GM18907 (cell line): ENCODE measurements around the gene FBXL19.

Source experiments
- ATAC-seq: cut with Tn5 transposase; IDR thresholded peaks from one replicate; pipeline ENCODE4 v1.9.1; 2021; ENCODE audit warnings: mild to moderate bottlenecking, moderate library complexity; ENCODE audit not compliant: unreplicated experiment

The FBXL19 gene

DNA sequence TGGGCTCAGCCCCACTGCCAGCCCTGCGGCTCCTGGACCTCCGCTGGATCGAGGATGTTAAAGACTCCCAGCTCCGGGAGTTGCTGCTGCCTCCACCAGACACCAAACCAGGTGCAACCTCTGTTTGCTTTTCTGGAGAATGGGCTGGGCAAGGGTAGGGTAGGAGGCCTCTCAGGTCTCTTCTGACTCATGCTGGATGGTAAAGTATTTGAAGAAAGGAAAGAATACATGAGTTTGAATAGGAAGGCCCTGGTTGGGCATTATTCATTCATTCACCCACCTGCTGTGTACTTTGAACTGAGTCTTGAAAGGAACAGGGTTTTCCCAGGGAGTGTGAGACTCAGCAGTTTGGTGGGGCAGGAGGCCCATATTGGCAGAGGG lies 19.0 kb downstream of the FBXL19 start:
- ATAC-seq: no peak

DNA sequence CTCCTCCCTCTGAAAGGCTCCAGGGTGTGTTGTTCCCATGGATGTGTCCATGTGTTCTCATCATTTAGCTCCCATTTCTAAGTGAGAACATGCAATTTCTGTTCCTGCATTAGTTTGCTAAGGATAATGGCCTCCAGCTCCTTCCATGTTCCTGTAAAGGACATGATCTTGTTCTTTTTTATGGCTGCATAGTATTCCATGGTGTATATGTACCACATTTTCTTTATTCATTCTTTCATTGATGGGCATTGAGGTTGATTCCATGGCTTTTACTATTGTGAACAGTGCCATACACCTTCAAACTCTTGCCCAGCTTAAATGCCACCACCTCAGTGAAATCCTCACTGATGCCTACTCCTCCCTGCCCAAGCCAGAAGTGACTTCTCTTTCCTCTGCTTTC lies 21.0 kb downstream of the FBXL19 start:
- no peak for ATAC-seq

DNA sequence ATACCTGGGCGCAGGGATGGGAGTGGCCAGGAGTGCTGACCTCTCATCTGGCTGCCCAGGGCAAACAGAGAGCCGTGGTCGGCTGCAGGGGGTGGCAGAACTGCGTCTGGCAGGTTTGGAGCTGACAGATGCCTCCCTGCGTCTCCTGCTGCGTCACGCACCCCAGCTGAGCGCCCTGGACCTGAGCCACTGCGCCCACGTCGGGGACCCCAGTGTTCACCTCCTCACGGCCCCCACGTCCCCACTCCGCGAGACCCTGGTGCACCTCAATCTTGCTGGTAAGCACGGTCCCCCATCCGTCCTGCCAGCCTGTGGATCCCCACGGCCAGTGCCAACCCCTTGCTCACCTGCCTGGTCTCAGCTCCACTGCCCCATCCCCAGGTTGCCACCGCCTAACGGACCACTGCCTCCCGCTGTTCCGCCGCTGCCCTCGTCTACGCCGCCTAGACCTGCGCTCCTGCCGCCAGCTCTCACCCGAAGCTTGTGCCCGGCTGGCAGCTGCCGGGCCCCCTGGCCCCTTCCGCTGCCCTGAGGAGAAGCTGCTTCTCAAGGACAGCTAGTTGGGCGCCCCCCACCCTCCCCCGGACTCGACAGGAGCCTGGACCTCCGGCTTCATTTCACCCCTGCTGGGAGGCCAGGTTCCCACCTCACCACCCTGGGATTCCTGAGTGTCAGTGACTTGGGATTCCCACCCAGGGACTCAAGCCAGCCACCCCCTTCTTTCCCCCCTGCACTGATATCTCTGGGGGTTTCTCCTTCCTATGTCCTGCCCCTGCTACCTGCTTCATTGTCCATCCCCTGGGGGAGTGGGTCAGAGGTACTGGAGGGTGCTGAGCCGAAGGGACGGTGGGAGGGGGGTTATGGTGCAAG lies 23.5 kb downstream of the FBXL19 start:
- no peak for ATAC-seq

DNA sequence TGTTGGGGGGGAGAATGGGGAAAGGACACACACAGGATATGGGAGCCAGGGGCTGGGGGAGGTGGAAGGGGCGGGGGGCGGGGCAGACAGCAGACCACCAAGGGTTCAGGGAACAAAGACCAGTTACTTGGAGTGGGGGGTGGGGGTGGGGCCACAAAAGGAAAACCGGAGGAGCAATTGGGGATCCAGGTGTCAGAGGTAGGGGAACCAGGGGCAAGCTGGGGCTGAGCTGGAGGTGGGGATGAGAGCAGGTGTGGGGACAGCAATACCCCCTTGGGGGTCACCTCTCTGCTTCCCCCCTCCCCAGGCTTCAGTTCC lies 24.1 kb downstream of the FBXL19 start:
- no peak for ATAC-seq

DNA sequence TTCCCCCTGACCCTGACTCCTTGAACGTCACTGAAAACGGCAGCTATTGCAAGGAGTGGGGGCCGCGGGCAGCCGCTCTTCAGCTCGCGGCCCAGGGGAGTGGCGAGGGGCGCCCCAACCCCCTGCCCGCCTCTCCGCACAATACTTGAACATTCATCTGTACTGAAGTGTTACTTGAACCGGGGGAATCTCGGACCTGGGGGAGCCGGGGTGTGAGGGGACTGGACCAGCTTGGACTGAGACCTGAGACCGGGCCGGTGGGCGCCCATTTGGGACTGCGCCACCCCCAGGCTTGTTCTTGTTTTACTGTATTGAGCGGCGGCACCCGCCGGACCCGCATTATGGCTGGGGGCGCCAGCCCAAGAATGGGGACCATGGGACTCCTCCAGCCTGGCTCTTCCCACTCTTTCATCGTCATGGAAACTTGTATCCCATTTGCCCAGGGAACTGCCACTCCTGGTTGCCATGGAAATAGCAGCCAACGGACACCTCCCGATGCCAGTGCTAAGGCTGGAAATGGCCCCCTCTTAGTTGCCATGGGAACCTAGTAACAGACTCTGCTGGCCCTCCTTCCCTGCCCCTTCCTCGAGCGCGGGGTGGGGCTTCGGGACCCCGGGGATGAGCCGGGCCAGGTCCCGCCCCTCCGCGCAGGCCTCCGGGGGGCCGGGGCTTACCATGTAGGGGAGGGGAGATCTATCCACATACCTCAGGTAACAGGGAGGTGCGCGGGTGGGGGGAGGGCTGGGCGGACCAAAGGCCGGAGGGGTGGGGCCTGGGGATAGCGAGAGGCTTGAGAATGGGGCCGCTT lies 24.7 kb downstream of the FBXL19 start:
- ATAC-seq: peak; percentile 15

DNA sequence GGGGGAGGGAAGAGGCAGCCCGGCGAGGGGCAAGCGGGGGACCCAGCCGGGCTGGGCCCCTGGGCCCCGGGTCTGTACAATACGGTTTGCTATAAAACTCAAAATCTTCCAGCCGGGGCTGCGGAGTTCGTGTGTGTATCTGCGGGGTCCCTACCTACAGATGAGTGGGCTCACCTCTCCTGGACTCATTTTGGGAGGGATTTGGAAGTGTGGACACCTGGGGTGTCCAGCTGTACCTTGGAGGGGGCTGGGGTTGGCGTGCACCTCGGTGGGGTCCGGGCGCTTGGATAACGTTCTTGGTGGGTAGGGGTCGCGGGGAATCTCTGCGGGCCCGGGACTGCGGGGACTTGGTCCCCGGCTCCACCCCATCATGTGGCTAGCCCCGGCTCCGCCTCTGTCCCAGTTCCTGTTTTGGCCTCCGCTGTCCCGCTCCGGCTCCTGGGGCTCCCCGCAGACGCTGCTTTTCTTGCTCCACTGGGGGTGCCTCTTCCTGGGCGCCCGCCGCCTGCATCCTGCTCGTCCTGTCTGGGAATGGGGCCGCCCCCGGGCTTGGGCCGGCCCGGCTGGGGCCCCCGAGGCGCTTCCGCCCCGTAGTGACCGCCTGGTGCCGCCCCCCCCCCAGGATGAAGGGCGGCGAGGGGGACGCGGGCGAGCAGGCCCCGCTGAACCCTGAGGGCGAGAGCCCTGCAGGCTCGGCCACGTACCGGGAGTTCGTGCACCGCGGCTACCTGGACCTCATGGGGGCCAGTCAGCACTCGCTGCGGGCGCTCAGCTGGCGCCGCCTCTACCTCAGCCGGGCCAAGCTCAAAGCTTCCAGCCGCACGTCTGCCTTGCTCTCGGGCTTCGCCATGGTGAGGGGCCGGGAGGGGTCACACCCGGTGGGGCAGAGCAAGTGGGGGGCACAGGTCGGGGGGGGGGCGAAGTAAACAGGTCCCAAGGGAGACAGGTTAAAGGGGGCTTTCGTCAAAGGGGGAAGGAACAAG lies 25.6 kb downstream of the FBXL19 start, which contains the start of gene ORAI3:
Gene ORAI3 (plus strand): TSS at position 402 of the 983 bp plus-strand sequence. CDS start 222 bp downstream, at position 624.
- peak; percentile 61 for ATAC-seq

DNA sequence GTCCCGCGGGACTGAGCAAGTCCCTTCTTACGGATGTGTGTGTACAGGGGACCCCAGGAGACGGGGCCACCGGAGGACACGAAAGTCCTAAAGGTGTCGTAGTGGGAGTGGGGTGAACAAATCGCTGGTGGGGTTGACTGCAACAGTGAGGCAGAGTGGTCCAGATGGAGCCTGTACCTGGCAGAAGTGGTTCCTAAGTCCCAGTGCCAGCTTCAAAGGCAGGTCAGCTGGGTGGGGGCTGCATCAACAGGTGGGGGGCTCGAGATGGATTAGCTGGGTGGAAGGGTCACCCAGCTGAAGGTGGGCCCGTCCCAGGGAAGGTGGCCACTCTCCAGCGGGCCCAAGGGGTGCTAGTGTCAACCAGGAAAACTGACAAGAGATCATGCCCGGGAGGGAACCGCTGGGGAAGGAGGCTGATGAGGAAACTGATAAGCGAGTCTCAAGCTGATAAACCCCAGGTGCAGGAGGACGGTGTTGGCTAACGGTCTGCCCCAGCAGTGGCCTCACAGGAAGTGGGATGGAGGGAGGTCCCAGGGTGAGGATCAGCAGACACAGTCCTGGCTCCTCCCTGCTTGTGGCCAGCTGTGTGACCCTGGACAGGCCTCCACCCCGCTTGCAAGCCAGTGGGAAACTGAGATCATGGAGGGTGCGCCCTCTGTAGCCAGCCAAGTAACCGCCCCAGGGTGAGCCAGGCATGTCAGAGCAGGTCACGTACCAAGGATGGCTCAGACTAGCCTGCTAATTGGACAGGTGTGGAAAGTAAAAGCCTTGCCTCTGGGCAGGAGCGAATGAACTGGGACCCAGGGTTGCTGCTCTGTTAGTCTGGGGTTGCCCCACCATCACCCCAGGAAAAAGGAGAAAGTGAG lies 26.5 kb downstream of the FBXL19 start:
- ATAC-seq: peak; percentile 58

DNA sequence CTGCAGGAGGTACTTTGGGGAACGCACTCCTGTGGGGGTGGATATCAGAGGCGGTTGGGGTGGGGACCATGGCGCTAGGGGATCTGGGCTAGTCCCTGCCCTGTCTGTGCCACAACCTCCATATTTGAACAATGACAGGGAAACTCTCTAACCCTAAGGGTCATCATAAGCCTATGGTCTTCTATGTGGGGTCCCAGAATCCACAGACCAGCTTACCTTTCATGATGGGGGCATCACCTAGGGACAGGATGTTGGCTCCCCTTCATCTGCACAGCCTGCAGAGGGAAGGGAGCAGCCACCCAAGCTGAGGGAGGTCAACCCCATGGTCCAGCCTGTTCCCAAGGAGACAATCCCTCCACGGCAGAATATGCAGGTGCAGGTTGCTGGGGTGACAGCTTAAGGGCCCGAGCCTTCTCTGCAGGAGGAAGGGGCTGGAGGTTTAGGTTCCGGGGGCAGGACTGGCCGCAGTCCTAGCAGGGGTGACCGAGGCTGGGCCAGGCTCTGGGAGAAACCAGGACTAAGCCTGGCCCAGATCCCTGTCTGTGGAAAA lies 27.2 kb downstream of the FBXL19 start:
- ATAC-seq: no peak

DNA sequence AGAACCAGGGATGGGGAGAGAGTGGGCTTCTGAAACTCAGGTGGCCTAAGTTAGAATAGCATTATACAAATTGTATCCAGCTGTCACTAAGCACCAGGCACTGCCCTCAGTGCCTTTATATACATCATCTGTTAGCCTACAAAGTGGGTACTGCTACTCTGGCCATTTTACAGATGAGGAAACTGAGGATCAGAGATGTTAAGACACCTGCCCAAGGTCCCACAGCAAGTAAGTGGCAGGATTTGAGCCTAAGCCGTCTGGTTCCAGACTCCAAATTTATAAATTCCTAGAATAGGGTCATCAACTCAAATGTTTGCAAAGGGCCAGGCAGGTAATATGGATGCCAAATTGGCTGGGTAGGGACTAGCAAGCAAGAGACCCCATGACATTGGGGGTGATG lies 27.8 kb downstream of the FBXL19 start:
- ATAC-seq: no peak

DNA sequence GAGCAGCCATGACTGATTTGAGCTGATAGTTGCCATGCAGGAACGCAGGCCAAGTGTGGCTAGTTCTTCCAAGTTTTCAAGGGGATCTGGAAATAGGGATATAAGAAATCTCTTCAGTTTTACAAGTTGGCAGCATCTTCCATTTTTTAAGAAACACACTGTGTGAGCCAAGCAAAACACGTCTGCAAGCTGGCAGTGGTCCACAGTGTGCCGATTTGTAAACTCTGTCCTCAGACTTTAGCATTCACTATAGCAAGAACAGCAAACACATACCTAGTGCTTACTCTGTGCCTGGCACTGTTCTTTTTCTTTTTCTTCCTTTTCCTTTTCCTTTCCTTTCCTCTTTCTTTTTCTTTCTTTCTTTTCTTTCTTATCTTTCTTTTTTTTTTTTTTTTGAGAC lies 28.4 kb downstream of the FBXL19 start:
- no peak for ATAC-seq

DNA sequence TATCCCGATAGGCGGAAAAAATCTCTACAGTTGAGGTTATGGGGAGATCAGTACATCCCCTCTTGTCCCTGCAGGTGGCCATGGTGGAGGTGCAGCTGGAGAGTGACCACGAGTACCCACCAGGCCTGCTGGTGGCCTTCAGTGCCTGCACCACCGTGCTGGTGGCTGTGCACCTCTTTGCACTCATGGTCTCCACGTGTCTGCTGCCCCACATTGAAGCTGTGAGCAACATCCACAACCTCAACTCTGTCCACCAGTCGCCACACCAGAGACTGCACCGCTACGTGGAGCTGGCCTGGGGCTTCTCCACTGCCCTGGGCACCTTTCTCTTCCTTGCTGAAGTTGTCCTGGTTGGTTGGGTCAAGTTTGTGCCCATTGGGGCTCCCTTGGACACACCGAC lies 29.7 kb downstream of the FBXL19 start:
- ATAC-seq: no peak

DNA sequence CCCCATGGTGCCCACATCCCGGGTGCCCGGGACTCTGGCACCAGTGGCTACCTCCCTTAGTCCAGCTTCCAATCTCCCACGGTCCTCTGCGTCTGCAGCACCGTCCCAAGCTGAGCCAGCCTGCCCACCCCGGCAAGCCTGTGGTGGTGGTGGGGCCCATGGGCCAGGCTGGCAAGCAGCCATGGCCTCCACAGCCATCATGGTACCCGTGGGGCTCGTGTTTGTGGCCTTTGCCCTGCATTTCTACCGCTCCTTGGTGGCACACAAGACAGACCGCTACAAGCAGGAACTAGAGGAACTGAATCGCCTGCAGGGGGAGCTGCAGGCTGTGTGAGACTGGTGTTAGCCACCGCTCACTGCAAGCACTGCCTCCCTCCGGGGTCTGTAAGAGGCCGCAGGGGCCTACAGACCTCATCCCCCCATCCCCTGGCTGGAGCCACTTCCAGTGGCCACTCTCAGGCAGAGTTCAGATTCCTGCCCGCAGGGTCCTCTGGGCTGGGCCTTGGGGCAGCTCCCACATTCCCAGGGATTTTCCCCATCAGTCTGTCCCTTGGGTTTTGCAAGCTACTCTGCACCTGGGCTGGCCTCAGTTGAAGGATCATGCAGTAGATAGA lies 30.2 kb downstream of the FBXL19 start:
- ATAC-seq: no peak

DNA sequence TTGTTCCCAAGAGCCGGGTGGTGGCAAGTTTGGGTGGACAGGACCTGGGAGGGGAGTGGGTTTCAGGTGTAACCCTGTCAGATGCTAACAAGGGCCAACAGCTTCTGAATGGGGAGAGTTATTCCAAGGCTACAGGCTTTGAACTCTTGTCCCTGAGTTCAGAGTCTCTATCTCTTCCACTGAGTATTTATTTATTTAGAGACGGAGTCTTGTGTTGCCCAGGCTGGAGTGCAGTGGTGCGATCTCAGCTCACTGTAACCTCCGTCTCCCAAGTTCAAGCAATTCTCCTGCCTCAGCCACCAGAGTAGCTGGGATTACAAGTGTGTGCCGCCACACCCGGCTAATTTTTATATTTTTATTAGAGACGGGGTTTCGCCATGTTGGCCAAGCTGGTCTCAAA lies 31.6 kb downstream of the FBXL19 start:
- no peak for ATAC-seq

DNA sequence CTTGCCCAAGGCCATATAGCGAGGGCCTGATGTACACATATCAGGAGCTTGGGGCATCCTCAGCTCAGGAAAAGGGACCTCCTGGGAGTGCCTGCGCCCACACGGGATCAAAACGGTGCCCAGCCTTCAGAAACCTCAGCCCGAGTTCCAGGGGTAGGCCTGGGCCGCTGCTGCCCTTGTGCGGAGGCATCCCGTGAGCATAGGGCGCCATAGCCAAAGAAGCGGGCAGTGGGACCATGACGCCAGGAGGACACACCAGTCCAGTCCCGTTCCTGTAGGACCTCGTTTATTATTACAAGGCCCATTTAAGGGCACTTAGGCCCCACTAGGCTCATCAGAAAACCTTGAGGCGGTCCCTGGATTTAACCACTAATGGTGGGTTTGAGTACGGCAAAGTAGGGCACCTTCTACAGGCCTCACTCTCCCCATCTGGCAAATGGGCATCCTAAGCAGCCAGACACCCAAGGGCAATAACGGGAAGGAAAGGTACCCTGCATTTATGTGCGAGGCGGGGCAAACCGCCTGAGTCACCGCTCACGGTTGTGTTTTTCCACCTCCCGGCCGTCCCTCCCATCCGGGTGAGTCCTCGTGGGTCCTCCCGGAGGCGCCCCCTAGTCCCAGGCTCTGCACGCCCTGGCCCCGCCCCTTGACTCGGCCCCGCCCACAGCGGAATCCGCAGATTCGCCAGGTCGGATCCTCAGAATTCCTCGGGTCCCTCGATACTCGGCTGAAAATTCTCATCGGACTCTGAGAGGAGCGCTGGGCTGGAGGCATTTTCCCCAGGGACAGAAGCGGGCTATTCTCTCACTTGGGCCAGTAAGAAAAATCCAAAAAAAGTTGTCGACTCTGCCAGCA lies 33.5 kb downstream of the FBXL19 start:
- ATAC-seq: peak; percentile 51

DNA sequence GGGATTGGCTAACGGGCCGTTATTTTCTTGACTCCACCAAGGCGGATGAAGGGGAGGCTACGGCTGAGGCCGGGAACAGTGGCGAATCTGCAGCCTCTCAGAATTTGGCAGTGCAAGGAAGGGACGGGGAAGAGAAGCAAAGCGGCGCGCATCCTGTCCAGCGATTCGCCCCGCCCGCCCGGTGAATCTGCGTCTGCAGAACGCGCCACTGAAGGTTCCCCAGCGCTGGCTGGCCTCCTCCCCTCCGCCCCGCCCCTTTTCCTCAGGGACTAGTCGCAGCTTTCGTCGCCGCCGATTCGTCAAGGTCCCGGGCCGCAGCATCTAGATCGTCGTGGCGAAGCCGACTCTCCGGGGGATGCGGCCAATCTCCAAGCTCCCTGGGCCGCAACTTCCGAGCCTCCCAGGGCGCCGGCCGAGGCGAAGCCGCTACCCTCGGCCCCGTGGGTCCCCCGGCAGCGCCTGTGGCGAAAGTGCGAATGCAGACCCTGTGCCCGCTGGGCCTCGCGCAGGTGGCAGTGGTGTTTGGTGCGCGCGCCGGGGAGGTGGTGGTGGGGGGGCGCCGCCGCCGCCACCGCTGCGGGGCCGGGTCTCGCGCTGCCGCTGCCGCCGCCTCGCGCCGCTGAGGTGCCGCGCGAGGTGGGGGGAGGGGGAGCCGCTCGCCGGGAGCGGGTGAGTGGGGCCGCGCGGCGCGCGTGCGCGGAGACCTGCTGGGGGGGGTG lies 34.2 kb downstream of the FBXL19 start, which contains the start of gene SETD1A:
Gene SETD1A (plus strand): TSS at position 299 of the 719 bp plus-strand sequence. CDS start 978 bp downstream, outside the sequence.
- peak; percentile 72 for ATAC-seq

DNA sequence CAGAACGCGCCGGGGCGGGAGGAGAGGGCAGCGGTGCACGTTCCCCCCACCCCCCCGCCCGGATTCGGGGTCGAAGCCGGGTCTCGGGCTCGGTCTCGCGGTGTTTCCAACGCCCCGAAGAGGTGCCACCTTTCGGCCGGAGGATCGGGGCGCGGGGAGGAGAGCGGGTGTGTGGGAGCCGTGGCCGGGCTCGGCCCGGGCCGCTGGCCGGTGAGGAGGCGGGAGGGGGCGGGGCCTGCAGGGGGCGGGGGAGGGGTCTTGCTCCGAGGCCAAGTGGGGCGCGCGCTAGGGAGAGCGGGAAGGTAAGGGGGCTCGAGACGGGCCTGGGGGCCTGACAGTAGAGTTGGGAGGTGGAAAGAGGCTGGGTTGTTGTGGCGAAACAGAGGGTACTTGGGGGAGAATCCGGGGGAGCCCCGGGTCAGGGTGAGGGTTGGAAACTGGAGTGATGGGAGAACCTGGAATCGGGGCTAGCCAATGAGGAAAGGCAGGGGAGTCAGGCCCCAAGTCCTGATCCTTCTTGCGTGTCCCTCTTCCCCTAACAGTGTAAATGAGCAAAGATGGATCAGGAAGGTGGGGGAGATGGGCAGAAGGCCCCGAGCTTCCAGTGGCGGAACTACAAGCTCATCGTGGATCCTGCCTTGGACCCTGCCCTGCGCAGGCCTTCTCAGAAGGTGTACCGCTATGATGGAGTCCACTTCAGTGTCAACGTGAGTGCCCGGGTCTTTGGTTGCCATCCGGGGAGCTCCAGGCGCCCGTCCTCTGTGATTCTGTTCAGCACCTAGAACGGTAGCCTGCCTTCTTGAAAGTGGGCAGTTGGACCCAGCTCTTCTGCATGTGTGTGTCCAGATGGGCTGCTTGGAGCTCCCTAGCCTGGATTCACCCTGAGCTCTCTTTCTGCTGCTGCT lies 35.1 kb downstream of the FBXL19 start:
- peak; percentile 16 for ATAC-seq

DNA sequence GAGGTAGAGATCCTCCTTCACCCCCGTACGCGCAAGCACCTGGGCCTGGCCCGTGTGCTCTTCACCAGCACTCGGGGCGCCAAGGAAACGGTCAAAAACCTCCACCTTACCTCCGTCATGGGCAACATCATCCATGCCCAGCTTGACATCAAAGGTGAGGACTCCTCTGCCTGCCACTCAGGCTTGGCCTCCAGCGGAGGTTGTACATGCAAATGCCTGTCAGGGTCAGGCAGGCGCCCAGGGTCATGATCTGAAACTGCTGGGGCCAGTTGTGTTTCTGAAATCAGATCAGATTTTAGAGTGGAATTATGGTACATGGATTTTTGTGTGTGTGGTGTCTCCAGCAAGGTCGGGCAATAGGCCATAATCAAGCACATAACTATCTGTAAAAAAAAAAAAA lies 38.0 kb downstream of the FBXL19 start:
- no peak for ATAC-seq
